DOHH2 (cell line): ENCODE results near the gene USF3.

Experiments
- CTCF ChIP-seq: fragments of 200-600 bp; sonication (generic); IDR thresholded peaks from one replicate; pipeline ENCODE4 v1.5.1; 2014; ENCODE audit warnings: antibody characterized with exemption, mild to moderate bottlenecking, low read depth, low read length; ENCODE audit not compliant: poor library complexity, severe bottlenecking
- EZH2phosphoT487 ChIP-seq: fragments of 200-600 bp; sonication (generic); IDR thresholded peaks from 2 replicates; pipeline ENCODE4 v1.6.1; 2017; ENCODE audit warnings: borderline replicate concordance, mild to moderate bottlenecking, antibody characterized with exemption, low read length, moderate library complexity, mixed read lengths

GRCh38 chr3:113685124-113685523 is 11.3 kb downstream of the USF3 start:
- TF ChIP-seq CTCF, result no peak
- no peak for TF ChIP-seq EZH2phosphoT487
